BJ (cell line): ENCODE data around the gene OTOGL. TPM values are rescaled to one million over a fixed set of nuclear protein-coding genes. Genes with fewer than 3 reads are reported as not detected.

Source experiments
- CTCF ChIA-PET: fragments of 350-600 bp; formaldehyde crosslinking; extraction: SDS; loops from one replicate; lab custom pipeline; 2021; ENCODE audit warnings: antibody characterized with exemption, inconsistent platforms; lab: Yijun Ruan, JAX
- POLR2A ChIA-PET: fragments of 300-600 bp; sonication (Branson Sonifier 250); formaldehyde crosslinking; extraction: SDS; loops from one replicate; lab custom pipeline; 2021; ENCODE audit warnings: antibody characterized with exemption; lab: Charles Lee
- DNase-seq: peaks from one replicate; pipeline ENCODE4 v3.0.0-alpha.2; 2011; ENCODE audit warnings: low read depth
- H3K27me3 ChIP-seq: 2 replicates; pipeline ENCODE4 v1.6.0; 2011; ENCODE audit warnings: low read length; ENCODE audit not compliant: control insufficient read depth, insufficient read depth
- H3K36me3 ChIP-seq: 2 replicates; pipeline ENCODE4 v1.5.1; 2011; ENCODE audit warnings: low read length; ENCODE audit not compliant: control insufficient read depth, insufficient read depth
- H3K4me3 ChIP-seq: 2 replicates; pipeline ENCODE4 v1.5.1; 2011; ENCODE audit warnings: low read depth, mild to moderate bottlenecking, control low read depth, low read length
- polyA plus RNA-seq: library from polyadenylated mRNA; depleted of rRNA; stranded (reverse); fragments of >200 nt; gene quantifications from 2 replicates; pipeline ENCODE4 v1.2.3, GENCODE V29; 2011
- TF ChIP-seq, protein P1 (sequence below): IDR thresholded peaks from 2 replicates; pipeline ENCODE4 v1.5.1; 2011; ENCODE audit warnings: low read depth, mild to moderate bottlenecking, control low read depth, inconsistent platforms, low read length, moderate library complexity; ENCODE audit not compliant: insufficient read depth

The OTOGL gene
- polyA plus RNA-seq, 1 experiment: 0.10 TPM

DNA sequence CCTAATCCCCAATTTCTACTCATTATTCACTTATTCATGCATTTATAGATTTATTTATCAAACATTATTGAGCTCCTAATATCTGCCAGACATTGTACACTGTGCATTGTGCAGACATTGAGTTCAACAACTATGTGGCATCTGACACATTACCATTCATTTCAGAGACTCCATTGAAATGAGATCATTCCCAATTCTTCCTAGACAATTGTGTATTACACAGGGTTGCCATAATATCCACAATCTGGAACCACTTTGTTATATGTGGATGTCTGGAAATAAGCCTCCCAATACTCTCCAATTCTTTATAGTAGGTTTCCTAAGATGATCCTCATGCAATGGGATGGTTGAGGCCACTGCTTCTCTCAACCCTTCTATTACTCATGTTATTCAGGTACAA is 165.0 kb downstream of the OTOGL start:
- POLR2A ChIA-PET: no interaction called here
- no peaks in the 10 kb centered on the region for H3K27me3 ChIP-seq

DNA sequence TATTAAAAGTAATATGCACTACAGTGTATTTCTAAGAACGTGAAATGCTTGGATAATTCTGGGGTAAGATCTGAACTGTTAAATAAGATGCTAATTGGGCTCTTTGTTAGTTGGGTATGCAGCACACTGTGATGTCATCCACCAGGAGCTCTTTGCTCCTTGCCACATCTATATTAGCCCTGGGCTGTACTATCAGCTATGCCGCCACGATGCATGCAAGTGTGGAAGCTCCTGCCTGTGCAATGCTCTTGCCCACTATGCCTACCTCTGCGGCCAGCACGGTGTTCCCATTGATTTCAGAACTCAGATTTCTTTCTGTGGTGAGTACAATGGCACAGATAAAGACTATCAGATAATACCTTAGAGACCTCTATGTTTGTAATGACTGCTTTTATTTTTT is 165.6 kb downstream of the OTOGL start:
- CTCF ChIA-PET: interaction anchor here (0.5 to 1.2 kb wide), 3 partner anchors 70 to 616 kb away, joined by 3 read pairs; no protein-coding TSS in a partner anchor
- DNase-seq: no peak
- POLR2A ChIA-PET: no interaction called here

More for the DNA sequence above, 165.0 kb downstream of the OTOGL start:
- H3K36me3 ChIP-seq: no peaks in the 10 kb centered on the region
- TF ChIP-seq, protein P1, sequence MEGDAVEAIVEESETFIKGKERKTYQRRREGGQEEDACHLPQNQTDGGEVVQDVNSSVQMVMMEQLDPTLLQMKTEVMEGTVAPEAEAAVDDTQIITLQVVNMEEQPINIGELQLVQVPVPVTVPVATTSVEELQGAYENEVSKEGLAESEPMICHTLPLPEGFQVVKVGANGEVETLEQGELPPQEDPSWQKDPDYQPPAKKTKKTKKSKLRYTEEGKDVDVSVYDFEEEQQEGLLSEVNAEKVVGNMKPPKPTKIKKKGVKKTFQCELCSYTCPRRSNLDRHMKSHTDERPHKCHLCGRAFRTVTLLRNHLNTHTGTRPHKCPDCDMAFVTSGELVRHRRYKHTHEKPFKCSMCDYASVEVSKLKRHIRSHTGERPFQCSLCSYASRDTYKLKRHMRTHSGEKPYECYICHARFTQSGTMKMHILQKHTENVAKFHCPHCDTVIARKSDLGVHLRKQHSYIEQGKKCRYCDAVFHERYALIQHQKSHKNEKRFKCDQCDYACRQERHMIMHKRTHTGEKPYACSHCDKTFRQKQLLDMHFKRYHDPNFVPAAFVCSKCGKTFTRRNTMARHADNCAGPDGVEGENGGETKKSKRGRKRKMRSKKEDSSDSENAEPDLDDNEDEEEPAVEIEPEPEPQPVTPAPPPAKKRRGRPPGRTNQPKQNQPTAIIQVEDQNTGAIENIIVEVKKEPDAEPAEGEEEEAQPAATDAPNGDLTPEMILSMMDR: no peak
- H3K4me3 ChIP-seq: no peak overlapping the region
- CTCF ChIA-PET: interaction anchor here (0.5 to 1.2 kb wide), 2 partner anchors 69 to 539 kb away, joined by 3 read pairs; no protein-coding TSS in a partner anchor
- DNase-seq: no peak

DNA sequence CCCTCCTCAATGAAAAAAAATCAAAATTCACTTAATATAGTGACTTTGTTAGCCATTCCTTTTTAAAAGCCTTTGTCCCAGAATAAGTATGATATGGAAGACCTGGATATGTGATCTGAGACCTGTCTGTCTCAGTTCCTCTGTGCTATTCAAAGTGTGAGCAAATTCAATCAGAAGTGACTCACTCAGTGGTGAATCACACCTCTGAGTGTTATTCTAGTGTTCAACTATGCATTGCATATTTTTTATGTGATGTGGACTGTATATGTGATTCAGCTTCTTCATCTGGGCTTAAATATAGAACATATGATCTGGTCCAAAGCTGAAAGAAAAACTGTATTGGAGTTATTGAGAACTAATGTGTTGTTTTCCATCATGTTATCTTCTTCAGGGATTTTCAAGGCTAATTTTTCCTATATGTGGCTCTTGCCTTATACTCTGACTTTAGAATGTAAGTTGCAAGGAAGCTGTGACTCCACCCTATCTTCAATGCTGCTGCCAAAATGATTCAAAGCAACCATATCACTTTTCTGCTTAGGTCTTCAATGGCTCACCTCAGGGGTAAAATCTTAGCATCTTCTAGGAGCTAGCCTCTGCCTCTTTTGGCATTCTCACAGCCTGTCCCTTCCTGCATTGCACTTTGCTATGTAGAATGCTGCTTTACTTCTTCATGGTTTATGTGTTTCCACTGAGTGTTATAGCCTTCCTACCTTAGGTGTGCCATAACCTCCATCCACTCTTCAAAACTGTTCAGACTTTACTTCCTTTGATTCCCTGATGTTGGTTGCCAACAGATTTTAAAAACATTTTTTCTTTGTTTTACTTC is 169.8 kb downstream of the OTOGL start:
- DNase-seq: peak; percentile 31
- ChIA-PET CTCF (interaction anchor here (0.6 to 5.9 kb wide), 18 partner anchors 9 to 980 kb away, joined by 3 to 68 read pairs (median 6); no protein-coding TSS in a partner anchor), POLR2A (interaction anchor here (0.5 kb wide), 1 partner anchor 847 kb away, joined by 8 read pairs; no protein-coding TSS in a partner anchor)
- TF ChIP-seq, protein P1: no peak
- Histone ChIP-seq H3K27me3 (no peaks in the 10 kb centered on the region), H3K36me3 (no peaks in the 10 kb centered on the region), H3K4me3 (no peak overlapping the region)

More for the DNA sequence above, 165.6 kb downstream of the OTOGL start:
- Histone ChIP-seq H3K27me3 (no peaks in the 10 kb centered on the region), H3K36me3 (no peaks in the 10 kb centered on the region), H3K4me3 (no peak overlapping the region)
- TF ChIP-seq, protein P1: no peak

DNA sequence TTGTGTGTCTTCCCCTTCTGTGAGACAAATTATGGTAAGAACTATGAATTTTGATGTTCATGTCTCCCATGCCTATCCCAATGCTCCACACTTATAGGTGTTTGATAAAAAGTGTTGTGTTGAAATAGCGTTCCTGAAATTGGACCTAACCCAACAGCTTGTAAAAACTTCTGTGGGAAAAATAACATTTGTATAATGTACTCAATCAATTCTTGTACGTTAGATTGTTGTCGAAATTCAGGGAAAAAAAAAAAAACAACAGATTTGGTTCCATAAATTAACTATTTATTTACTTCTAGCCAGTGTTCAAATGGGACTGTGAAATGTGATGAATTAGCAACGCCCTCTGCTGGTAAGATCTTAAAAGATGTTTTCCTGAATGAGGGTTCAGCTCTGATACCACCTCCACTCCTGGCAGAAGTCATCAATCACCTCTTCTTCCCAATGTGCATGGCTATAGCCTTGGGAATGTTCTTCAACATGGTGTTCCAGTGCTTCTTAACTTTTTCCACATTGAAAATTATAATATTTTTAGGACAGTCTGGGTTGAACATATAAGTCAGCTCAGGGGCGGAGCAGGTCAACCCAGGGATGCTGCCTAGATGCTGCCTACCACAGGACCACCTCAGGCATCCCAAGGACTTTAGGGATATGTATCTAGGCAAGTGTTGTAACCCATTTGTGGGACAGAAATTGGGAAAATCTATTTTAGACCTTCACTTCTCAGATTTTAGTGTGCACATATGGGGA is 170.6 kb downstream of the OTOGL start:
- H3K4me3 ChIP-seq: no peak overlapping the region
- H3K36me3 ChIP-seq: no peaks in the 10 kb centered on the region
- TF ChIP-seq, protein P1: peak; percentile 59
- ChIA-PET CTCF (interaction anchor here (0.7 to 5.9 kb wide), 22 partner anchors 8 to 862 kb away, joined by 3 to 68 read pairs (median 4); no protein-coding TSS in a partner anchor), POLR2A (interaction anchor here (0.5 kb wide), 1 partner anchor 848 kb away, joined by 8 read pairs; no protein-coding TSS in a partner anchor)
- H3K27me3 ChIP-seq: no peaks in the 10 kb centered on the region
- DNase-seq: no peak
